Measurements from ENCODE around the gene MARK3.
"Not testable (repeated sequence)": the region's sequence is repeated elsewhere in the genome, so short reads cannot be mapped to it uniquely, and the experiment has no call there.

MARK3 gene

DNA sequence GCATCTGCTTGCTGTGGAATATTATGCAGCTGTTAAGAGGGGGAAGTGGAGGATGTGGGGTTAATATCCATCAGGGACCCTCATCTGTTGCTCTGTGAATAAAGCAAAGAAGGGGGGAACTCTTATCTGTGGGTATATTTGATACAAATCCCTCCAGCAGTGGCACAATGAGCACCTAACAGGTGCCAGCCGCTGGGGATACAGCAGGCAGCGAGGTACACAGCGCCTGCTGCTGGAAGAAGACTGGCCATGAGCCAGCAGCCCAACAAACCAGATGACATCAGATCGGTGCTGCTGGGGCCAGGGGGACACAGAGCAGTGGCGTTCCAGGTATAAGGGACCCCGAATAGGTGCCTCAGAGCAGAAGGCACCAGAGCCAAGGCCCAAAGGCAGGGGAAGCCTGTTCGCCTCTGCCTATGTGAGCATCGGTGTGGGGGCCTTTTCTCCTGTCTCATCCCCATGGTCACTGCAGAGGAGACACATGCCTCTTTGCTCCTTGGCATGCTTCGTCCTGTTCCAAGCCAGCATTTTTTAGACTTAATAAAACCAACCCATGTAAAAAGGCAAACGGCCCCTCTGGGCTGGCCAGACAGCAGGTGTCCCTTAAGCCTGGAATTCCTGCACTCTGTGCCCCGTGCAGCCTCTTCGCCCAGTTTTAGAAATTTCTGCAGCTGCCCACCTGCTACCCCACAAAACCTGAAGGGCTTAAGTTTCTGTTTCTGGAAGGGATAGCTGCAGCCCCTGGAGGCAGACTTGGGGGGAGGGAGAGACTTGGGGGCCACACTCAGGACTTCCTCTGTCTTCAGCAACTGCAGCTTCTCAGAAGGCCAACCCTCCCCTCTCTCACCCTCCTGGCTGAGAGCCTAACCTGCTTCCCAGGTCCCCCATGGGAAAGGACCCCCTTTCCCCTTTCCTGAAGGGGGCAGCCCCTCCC, 139.1 kb downstream of the MARK3 start:
- no peak for DNase-seq (ENCODE audit: low read depth in 2 of 2)

DNA sequence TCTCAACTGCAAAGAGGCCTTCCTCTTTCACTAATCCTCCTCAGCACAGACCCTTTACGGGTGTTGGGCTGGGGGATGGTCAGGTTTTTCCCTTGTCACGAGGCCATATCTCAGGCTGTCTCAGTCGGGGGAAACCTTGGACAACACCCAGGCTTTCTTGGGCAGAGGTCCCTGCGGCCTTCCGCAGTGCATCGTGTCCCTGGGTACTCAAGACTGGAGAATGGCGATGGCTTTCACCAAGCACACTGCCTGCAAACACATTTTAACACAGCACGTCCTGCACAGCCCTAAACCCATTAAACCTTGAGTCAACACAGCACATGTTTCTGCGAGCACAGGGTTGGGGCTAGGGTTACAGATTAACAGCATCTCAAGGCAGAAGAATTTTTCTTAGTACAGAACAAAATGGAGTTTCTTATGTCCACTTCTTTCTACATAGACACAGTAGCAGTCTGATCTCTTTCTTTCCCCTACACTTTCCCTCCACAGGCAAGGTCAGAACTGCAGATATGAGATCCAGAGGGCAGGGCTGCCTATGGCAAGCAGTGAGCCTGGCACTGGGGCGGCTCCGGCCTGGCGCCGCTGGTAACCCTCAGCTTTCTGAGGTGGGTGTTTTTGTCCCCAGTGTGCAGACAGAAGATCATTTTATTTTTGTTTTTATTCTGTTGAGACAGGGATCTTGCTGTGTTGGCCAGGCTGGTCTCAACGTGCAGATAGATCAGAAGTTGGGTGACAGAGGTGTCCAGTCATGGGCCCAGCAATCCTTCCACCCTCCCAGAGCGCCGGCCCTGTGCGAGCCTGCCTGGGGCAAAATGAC, 140.4 kb downstream of the MARK3 start:
- DNase-seq (ENCODE audit: low read depth in 2 of 2): not testable (repeated sequence)

DNA sequence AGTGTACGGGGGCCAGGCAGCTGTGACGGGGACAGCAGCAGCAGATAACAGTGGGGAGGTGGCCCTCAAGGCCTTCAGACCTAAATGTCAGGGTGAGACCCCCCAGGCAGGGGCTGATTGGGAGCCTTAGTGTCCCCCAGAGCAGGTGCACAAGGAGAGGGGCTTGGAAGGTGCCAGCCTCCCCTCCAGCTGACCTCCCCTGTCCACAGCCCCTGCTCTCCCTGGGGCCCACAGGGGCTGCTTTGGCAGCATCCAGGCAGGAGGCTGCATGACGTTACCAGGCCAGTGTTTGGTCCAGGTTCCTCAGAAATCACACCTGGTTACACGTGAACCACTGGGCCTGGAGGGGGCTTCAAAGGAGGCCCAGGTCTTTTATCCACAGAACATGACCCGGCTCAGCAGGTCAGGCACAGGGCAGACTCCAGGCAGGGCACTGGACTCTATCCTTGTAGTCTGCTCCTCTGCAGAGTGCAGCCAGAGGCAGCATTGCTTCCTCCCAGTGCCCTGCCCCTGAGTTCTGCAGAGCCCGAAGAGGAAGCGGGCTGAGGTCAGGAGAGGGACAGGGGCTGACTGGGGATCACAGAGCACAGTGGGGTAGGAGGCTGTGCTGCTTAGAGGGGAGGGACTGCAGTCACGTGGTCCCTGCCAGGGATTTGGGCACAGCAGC, 141.2 kb downstream of the MARK3 start:
- no peak for DNase-seq (ENCODE audit: low read depth in 2 of 2)

DNA sequence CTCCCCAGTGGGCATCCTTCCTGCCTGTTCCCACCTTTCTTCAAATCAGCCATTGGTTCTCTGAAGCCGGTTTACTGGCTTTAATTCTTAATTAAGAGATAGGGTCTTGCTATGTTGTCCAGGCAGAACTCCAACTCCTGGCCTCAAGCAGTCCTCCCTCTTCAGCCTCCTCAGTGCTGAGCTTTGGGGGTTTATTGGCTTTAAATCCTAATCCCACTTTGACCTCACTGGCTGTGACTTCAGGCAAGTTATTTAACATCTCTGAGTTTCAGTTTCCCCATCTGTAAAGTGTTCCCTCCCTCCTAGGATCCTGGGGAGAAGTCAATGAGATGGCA, 141.7 kb downstream of the MARK3 start:
- DNase-seq (ENCODE audit: low read depth in 2 of 2): no peak

DNA sequence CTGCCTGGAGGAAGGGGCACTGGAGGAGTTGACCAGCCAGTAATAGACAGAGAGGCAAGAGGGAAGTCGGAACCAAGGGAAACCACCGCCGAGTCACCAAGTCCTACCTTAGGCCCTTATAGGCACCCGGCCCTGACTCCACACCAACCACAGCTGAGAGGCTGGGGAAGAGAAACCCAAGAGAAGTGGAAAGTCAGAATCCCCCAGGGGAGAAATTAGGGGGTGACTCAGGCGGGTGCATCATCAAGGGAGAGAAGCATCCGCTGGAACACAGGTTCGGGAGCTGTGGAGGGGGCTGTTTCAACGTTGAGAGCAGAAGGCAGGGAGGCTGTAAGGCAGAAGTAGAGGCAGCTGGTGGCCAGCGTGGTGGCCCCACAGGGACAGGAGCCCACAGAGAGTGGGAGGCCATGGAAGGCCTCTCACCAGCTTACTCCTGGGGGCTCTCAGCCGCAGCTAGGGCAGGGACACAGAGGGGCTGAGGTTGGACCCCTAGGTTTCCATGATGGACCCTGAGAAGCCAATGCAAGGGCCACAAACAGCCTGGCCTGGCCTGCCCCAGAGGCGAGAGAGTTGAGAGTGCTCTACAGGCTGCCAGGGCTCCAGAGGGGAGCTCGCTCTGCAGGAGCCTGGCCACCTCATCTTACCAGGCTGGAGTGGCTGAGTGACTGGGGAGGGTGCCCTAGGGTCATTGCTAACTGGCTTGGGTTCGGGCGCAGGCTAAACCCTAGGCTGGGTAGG, 142.4 kb downstream of the MARK3 start:
- DNase-seq (ENCODE audit: low read depth in 2 of 2): peak in 1 of 2 donors; percentile 25

DNA sequence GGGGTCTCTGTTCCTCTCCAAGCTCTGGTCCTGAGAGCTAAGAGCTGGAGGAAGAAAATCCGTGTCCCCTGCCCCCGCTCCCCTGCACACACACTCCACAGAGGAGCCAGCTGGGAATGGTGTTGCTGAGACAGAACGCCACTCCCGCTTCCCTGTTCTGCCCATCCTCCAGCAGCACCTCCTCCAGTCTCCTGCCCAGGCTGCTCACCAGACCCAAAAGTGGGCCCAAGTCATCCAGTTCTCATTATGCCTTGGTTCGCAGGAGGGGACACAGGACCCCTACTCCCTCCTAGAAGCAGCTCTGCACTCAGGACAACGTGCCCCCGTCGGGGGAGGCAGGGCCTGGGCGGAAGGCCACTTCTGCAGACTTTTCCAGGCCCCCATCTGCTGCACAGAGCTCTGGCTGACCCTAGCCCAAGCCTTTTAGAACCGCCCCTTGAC, 143.0 kb downstream of the MARK3 start:
- no peak for DNase-seq (ENCODE audit: low read depth in 2 of 2)

DNA sequence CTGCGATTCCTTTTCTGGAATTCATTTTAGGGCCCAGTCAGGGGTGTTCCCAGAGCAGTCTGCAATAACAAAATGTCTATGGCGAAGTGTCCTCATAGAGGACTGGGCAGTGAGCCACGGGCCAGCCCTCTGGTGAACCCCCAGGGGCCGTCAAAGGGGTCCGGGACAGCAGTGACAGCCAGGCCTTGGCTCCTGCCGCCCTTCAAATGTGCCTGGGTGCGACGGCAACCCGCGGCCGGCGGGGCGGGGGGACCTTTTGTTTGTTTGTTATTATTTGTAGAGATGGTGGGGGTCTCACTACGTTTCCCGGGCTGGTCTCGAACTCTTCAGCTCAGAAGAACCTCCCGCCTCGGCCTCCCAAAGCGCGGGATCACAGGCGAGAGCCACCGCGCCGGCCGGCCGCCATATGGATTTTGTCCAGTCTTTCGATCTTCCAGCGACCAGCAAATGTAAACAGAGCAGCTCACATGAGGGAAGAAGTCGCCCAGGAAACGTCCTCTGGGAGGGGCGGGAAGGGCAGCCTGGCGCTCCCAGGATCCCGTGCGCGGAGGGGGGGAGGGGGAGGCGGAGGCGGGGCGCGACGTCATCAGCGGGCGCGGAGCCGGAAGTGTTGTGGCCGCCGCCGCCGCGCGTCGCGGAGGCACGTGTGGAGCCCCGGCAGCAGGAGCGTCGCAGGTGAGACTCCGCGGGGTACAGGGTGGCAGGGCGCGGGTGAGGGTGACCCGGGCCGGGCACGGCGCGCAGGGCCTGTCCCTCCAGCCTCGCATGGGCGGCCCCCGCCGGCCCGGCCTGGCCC, 143.6 kb downstream of the MARK3 start, which contains the start of gene TRMT61A:
TRMT61A (plus strand) TSS at position 610 of the 796 bp plus-strand sequence. CDS start 783 bp downstream, outside the sequence.
- peak; percentile 61 to 70 for DNase-seq (ENCODE audit: low read depth in 2 of 2)

DNA sequence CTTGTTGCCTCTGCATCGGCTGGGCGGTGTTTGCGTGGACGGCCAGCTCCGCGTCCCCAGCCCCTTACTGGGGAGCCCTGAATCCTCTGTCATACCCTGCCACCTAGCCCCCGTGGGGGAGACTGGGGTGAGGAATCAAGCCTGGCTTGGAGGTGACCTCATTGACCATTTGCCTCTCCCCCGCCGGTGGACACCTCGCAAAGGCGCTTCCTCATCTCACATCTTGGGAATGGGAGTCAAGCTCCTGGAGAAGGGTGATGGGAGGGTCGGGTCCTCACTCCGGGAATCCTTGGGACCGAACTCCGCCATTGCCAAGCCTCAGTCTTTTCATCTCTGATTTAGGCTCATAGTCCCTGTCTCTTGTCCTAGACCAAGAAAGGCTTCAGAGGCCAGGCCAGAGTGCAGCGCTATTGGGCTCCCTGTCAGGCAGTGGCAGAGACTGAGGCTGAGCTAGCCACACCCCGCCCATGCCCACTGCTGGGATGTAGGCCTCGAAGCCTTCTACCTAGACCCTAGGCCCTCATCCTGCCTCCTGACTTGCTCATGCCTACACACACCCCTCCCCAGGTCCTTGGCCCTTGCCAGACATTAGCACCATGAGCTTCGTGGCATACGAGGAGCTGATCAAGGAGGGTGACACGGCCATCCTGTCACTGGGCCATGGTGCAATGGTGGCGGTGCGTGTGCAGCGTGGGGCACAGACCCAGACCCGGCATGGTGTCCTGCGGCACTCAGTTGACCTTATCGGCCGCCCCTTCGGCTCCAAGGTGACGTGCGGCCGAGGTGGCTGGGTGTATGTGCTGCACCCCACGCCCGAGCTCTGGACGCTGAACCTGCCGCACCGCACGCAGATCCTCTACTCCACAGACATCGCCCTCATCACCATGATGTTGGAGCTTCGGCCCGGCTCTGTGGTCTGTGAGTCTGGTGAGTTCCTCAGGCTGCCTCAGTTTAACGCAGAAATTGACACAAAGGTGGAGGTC, 144.5 kb downstream of the MARK3 start:
- DNase-seq (ENCODE audit: low read depth in 2 of 2): no peak

DNA sequence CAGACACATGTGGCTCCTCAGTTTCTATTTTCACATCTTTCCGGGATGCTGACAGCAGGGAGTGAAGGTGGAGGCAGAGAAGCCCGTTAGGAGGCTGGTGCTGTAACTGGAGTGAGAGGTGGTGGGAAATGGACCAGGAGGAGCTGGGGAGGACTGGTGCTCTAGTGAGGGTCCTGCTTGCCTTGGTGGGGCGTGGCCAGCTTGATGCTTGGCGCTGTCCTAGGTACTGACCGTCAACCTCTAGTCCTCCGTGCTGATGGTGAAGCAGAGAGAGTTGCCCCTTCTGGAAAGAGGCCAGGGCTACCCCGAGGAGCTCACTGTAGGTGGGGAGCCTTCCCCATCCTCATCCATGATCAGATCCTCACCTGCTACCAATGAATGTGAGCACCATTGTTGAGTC, 145.2 kb downstream of the MARK3 start:
- DNase-seq (ENCODE audit: low read depth in 2 of 2): peak in 1 of 2 donors; percentile 28

DNA sequence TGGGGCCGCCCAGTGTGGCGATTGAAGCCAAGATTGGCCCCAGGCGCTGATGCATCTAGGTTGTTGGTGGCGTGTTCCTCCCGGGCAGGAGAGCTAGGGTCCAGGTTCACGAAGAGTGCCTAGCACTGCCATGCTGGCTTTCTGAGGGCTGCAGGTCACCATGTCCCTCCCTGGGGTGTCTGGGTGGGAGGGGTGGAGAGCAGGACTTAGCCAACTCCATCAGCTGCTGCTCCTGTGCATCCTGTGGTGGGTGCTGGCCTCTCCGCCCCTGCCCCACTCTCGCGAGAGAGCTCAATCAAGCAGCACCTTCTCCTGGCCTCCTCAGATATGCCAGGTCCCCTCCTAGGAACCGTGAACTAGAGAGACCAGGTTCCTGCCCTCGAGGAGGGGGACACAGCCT, 145.6 kb downstream of the MARK3 start:
- DNase-seq (ENCODE audit: low read depth in 2 of 2): no peak

DNA sequence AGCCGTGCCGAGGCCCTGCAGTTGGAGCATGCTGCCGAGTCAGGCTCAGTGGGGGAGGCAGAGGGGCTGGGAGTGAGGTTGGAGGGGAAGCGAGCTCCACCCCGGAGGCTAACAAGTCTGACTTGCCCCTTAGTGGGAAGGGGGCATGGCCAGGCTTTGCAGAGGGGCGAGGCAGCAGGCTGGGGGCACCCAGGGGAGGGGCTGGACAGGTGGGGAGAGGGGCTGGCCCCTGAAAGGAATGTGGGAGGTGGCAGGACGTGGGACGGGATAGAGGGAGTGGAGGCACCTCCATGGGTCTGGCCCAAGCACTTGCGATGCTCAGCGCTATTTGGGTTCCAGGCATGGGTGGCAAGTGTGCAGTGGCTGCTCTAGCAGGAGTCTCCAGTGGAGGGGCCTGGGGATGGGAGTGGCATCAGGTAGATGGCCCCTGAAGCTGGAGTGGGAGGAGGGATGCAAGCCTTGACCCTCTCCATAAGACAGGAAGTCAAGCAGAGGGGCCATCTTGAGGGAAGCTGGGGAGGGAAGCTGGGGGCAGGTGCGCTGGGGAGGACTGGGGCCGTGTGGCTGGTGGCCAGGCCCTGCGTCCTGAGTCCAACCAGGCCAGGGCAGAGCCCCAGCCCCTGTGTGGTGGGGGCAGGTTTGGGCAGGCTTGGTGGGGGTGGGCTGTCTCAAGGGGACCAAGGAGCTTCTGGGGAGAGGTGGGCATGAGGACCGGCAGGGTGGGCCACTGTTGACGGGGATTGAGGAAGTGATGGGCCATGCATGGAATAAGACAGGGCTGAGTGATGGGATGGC, 146.4 kb downstream of the MARK3 start:
- no peak for DNase-seq (ENCODE audit: low read depth in 2 of 2)

DNA sequence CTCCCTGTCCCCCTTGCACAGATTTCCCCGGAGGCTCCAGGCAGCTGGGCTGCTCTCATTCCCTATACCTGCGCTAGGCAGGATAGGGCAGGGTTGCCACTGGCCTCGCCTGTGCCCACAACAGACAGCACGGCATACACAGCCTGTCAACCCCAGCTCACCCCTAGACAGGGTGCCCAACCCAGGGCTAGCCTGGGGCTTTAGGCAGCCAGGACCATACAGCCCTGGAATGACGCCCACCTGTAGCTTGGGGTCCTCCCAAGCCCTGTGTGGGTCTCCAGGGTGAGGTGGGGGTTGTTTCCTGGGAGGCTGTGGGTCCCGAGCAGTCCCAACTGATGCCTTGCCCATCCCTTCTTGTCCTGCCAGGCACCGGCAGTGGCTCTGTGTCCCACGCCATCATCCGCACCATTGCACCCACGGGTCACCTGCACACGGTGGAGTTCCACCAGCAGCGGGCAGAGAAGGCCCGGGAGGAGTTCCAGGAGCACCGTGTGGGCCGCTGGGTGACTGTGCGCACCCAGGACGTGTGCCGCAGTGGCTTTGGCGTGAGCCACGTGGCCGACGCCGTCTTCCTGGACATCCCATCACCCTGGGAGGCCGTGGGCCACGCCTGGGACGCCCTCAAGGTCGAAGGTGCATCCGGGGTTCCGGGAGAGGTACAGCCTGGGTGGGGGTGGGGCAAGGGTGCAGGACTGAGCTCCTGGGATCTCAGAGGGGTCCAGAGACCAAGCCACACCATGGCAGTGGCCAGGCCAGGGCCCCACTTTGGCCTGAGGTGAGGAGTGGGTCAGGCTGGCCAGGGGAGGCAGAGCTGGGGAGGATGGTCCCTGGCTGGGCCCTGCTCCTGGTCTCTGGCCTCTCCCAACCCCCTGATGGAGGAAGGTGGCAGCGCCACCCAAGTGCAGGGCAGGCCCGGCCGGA, 147.3 kb downstream of the MARK3 start:
- DNase-seq (ENCODE audit: low read depth in 2 of 2): no peak

DNA sequence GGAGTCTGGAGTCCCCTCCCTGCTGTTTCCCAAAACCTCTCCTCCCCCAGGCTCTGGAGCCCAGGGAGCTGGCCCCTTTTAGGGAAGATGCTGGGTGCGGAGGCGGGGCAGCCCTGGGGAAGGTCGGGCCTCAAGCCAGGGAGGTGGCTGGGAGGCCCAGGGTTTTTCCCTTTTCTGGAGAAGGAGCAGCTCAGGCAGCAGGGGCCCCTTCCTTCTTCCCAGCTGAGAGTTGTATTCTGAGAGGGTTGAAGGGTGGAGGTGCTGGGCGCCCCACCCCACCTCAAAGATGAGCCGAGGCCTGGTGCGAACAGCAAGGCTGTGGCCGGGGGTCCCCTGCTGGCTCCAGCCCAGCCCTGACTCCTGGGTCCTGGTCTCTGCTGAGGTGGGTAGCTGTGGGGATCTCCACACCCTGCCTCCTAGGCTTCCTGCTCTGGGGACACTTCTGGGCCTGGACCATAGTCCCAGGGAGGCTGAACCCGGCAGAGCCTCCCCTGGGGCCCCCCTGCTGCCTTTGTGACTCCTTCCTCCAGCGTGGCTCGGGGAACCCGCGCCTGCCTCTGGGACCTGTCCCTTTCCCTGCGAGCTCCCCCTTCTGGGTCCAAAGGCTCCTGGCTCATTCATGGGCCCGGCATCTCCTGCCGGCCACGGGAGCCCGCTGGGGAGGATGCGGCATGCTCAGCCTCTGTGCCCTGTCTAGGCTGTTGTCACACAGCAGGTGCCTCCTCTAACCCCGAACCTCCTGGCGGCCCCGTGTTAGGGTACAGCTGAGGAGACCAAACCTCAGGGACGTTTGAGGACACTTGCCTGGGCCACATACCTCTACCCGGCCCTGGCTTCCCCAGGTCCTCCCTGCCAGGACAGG, 148.2 kb downstream of the MARK3 start:
- no peak for DNase-seq (ENCODE audit: low read depth in 2 of 2)

DNA sequence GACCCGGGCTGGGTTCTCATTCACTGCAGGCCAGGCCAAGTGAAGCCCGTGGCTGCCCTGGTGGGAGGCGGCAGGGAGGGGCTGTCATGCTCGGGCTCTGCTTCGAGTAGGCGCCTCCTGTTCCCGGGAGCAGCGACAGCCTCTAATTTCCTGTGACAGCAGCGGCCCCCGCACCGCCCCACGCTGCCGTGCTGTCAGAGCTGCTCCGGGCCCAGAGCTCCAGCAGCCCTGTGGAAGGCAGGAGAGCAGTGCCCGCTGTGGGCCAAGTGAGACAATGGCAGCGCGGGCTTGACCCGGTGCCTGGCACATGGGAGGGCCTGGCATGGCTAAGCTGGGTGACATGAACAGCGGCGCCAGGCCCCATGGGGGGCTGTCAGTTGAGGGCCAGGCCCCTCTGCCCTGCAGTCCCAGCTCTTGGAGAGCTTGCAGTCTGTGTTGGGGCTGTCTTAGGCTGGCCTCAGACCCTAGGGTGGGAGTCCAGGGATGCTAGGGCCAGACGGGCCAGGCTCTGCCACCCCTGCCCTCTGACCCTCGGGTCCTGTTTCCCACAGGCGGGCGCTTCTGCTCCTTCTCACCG, 148.9 kb downstream of the MARK3 start:
- no peak for DNase-seq (ENCODE audit: low read depth in 2 of 2)

DNA sequence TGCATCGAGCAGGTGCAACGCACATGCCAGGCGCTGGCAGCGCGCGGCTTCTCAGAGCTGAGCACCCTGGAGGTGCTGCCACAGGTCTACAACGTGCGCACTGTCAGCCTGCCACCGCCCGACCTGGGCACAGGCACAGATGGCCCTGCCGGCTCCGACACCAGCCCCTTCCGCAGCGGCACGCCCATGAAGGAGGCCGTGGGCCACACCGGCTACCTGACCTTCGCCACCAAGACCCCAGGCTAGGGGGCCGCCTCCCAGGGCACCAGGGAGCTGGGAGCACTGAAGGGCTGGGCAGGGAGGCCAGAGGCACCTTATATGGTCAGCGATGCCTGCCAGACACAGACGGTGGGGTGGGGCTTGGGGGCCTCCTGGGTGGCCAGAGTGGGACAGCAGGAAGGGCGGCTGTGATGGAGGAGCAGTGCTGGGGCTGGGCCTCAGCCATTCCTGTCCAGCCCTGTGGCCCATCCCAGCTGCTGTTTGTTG, 149.4 kb downstream of the MARK3 start:
- DNase-seq (ENCODE audit: low read depth in 2 of 2): no peak

All from stimulated activated CD4-positive, alpha-beta T cell treated with anti-CD3 and anti-CD28 coated beads, Interleukin-4, amount 100 ng/mL, for 48 hours (primary cell).